GM21360 (cell line): ENCODE measurements around the gene UPK2.
"Not testable (repeated sequence)": the region's sequence is repeated elsewhere in the genome, so short reads cannot be mapped to it uniquely, and the experiment has no call there.

Experiments used
- ATAC-seq: cut with Tn5 transposase; IDR thresholded peaks from one replicate; pipeline ENCODE4 v1.9.1; 2021; ENCODE audit warnings: mild to moderate bottlenecking, moderate library complexity; ENCODE audit not compliant: unreplicated experiment

The UPK2 gene

DNA sequence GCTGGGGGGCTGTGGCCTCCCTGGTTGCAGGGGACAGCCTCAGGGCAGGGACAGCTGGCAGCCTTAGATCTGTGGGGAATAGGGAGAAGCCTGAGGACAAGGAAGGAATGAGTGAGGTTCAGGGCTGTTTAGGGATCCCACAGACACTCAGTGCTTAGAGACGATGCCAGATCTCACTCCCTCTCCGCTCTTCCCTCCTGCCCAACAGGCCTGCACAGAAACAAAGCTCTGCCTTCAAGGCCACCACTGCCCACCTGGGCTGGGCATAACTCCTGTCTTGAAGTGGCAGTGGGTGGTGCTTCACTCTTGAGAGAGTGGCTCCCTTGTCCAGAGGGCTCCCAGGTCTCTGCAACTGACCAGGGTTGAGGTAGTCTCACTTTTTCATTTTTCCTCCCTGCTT lies 28.7 kb downstream of the UPK2 start:
- ATAC-seq = no peak

DNA sequence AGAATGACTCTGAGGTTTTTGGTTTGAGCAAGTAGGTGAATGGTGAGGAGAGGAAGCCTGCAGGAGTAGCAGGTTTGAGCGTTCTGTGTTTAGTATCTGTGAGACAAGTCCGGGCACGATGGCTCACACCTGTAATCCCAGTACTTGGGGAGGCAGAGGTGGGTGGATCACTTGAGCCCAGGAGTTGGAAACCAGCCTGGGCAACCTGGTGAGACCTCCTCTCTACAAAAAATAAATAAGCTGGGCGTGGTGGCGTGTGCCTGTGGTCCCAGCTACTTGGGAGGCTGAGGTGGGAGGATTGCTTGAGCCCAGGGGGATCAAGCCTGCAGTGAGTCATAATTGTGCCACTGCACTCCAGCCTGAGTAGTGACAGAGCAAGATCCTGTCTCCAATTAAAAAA lies 32.2 kb downstream of the UPK2 start:
- ATAC-seq = no peak

DNA sequence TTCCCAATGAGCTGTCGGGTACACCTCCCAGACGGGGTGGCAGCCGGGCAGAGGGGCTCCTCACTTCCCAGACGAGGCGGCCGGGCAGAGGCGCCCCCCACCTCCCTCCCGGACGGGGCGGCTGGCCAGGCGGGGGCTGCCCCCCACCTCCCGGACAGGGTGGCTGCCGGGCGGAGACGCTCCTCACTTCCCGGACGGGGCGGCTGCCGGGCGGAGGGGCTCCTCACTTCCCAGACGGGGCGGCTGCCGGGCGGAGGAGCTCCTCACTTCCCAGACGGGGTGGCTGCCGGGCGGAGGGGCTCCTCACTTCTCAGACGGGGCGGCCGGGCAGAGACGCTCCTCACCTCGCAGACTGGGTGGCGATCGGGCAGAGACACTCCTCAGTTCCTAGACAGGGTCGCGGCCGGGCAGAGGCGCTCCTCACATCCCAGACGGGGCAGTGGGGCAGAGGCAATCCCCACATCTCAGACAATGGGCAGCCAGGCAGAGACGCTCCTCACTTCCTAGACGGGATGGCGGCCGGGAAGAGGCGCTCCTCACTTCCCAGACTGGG lies 35.5 kb downstream of the UPK2 start:
- not testable (repeated sequence) for ATAC-seq

DNA sequence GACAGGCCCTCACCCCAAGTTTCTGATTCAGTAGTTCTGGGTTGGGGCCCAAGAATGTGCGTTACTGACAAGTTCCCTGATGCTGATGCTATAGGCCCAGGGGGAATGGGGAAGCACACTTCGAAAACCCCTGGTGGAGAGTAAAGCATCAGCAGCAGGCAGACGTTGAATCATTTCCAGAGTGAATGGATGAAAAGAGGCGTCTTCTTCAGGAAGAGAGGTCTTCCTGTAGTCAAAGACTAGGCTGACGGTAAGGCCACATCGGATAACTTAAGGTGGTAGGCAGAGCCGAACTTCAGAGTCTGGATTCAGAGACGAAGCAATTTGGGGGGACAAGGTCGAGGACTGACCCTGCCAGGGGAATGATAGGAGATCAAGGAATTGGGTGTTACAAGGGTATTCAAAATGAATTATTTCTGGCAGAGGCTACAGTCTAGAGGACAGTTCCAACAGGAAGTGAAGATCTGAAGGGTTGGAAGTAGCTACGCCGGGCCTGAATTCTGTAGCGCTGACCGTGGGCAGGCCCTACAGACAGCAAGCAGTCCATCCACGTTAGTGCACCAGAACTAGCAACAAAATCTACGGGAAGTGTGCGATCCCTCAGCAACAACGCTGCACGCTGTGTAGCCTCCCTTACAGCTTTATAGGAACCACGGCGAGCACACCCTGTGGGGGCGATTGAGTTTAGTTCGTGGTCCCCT lies 41.0 kb downstream of the UPK2 start:
- peak; percentile 4 for ATAC-seq

DNA sequence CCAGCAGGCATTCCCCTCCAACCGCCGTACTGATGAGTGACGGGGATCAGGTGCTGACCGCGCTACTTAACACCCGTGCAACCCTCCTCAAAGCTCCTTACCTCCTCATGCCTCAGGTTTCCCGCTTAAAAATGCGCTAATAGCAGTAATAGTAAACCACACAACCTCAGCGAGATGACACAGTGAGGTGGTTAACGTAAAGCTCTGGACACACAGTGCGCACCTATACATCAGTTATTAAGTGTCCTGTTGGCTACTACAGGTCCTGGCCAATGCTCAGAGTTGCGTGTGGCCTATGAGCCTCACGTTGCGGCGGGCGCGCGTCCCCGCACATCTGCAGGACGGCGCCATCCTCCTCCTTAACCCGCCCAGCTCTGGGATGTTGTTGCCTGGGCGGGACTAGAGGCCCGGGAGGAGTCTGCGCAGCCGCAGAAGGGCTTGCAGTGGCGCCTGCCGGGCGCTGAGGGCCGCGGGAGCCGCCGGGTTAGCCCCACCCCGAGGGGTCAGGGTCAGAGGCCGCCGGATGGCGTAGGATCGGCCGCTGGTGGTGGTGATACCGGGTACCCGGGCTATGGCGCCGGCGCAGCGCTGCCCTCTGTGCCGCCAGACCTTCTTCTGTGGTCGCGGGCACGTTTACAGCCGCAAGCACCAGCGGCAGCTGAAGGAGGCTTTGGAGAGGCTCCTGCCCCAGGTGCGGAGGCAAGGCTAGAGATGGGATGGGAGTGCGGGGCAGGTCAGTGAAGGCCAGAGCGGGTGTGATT lies 41.7 kb downstream of the UPK2 start, which contains the start of gene CENATAC:
Gene CENATAC (plus strand): TSS at position 512 of the 761 bp plus-strand sequence. CDS start 60 bp downstream, at position 572.
- peak; percentile 86 for ATAC-seq

DNA sequence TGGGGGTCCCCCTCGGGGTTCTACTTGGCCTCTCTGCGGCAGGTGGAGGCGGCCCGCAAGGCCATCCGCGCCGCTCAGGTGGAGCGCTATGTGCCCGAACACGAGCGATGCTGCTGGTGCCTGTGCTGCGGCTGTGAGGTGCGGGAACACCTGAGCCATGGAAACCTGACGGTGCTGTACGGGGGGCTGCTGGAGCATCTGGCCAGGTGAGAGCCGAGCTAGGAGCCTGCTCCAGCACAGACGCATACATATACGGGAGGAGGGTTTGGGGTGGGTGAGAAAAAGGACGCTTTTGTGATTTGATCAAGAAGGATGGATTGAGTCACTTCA lies 42.3 kb downstream of the UPK2 start:
- ATAC-seq = peak; percentile 25

DNA sequence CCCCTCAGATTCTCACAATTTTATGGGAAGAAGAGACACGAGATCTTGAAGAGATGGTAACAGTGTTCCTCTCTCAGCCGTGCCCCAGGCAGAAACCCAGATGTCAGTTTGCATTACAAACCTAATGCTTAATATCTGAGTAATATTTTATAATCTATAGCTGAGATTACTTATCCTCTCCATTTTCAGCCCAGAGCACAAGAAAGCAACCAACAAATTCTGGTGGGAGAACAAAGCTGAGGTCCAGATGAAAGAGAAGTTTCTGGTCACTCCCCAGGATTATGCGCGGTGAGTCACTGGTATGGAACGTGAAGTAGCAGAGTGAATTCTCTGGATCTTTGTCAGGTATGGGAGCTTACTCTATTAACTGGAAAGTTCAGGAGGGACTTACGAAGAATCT lies 42.7 kb downstream of the UPK2 start:
- ATAC-seq = no peak

DNA sequence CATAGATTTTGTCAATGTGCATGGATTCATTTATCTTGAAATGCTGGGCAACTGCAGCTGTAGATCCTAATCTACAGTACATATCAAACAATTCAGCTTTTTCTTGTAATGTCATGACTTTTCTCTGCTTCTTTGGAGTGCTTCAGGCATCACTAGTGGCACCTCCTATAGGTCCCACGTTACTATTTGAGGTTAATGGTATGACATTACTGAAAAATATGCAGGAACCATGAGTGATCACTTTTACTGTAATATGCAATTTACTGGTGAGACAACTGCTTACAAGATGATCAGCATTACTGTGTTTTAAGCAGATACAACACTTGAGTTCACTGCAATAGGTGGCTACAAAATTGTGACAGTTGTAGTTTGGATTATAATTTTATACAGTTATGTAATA lies 44.8 kb downstream of the UPK2 start:
- no peak for ATAC-seq

DNA sequence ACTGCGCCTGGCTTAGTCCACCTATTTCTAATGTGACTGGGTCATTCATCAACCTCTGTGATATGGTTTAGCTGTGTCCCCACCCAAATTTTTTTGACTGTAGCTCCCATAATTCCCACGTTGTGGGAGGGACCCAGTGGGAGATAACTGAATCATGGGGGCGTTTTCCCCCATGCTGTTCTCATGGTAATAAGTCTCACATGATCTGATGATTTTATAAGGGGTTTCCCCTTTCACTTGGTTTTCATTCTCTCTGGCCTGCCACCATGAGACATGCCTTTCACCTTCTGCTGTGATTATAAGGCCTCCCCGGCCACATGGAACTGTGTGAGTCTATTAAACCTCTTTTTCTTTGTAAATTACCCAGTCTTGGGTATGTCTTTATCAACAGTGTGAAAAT lies 50.6 kb downstream of the UPK2 start:
- ATAC-seq = no peak
